Stimulated activated CD8-positive, alpha-beta memory T cell treated with anti-CD3 and anti-CD28 coated beads, Interleukin-15, amount 100 ng/mL, for 24 hours (primary cell): ENCODE measurements around the gene ZNF561.
A peak's percentile ranks its signal among the peaks of the same experiment; 100 is the strongest.
"Not testable (repeated sequence)": the region's sequence is repeated elsewhere in the genome, so short reads cannot be mapped to it uniquely, and the experiment has no call there.

Experiments
- DNase-seq: peaks from one replicate; pipeline ENCODE4 v3.0.0-alpha.2; 2020; ENCODE audit warnings: low read depth

The ZNF561 gene

GRCh38 chr19:9621156-9622037 is at the start of gene ZNF561:
Gene ZNF561, minus strand, starts transcription at chr19:9621232. Its CDS starts 1,776 bp downstream, at chr19:9619456.
- DNase-seq, result peak; percentile 74

DNA sequence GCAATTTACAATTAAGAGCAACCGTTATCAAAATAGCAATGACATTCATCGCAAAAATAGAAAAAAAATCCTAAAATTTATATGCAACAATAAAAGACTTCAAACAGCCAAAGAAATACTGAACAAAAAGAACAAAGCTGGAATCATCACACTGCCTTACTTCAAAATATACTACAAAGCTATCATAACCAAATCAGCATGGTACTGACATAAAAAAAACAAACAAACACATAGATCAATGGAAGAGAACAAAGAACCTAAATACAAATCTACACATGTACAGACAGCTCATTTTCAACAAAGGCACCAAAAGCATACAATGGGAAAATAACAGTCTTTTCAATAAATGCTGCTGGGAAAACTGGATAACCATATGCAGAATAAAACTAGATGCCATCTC is 47.5 kb upstream of the ZNF561 start:
- no peak for DNase-seq

GRCh38 chr19:9667898-9668297 is 46.9 kb upstream of the ZNF561 start:
- no peak for DNase-seq

GRCh38 chr19:9658769-9659168 is 37.7 kb upstream of the ZNF561 start:
- no peak for DNase-seq

- not testable (repeated sequence) for DNase-seq
Observed at GRCh38 chr19:9653066-9653555, 32.1 kb upstream of the ZNF561 start.

- not testable (repeated sequence) for DNase-seq
Observed at GRCh38 chr19:9651464-9651863, 30.4 kb upstream of the ZNF561 start.

DNA sequence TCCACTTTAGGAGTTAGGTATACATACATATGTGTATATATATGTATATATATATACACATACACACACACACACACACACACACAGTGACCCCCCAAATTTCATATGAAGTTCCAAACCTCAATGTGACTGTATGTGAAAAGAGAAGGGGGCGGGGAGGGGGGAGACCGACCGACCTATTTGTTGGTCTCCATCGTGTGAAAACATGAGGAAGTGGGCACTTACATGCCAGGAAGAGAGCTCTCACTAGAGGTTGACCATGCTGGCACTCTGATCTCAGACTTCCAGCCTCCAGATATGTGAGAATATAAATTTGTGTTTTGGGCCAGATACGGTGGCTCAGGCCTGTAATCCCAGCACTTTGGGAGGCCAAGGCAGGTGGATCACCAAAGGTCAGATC is 29.3 kb upstream of the ZNF561 start:
- no peak for DNase-seq

GRCh38 chr19:9645472-9645871 is 24.4 kb upstream of the ZNF561 start:
- DNase-seq, result no peak

DNA sequence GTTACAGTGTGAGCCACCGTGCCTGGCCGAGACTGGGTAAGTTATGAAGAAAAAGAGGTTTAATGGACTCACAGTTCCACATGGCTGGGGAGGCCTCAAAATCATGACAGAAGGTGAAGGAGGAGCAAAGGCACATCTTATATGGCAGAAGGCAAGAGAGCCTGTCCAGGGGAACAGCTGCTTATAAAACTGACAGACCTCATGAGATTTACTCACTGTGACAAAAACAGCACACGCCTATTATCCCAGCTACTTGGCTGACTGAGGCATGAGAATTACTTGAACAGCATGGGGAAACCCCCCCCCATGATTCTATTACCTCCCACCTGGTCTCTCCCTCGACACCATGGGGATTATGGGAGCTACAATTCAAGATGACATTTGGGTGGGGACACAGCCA is 23.4 kb upstream of the ZNF561 start:
- no peak for DNase-seq

DNA sequence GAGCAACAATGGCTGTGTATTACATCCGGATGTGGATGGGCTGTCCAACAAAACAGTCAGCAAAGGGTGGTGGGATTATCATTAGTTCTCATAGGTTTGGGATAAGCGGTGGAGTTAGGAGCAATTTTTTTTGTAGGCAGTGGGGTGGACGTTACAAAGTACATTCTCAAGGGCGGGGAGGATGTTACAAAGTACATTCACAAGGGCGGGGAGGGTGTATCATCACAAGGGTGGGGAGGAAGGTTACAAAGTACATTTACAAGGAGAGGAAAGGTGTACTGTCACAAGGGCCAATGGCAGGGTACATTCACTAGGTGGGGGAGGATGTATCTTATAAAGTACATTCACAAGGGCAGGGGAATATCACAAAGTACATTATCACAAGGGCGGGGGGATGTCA is 20.8 kb upstream of the ZNF561 start:
- DNase-seq, result no peak

DNA sequence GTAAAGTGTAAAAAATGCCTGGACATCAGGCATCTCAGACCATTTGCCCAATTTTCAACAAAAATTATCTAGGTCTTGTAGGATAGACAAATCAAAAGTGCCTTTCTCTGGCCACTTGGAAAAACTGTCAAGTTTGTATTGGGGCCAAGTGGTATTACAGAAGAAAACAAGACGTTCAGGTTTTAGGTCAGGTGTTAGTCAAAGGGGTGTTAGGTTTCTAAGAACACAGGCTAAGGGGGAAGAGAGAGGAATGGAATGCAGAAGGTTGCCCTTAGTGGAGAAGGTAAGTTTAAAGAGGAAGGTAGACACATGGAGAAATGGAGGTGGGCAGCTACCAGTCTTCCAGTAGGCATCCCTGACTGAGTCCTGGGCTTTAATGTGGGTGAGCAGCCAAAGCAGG is 19.9 kb upstream of the ZNF561 start:
- no peak for DNase-seq

DNA sequence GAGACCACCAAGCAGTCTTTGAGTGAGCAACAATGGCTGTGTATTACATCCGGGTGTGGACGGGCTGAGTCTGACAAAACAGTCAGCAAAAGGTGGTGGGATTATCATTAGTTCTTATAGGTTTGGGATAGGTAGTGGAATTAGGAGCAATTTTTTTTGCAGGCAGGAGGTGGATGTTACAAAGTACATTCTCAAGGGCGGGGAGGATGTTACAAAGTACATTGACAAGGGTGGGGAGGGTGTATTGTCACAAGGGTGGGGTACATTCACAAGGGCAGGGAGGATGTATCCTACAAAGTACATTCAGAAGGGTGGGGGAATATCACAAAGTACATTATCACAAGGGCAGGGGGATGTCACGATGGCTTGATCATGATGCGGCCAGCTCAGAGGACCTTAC is 15.0 kb upstream of the ZNF561 start:
- no peak for DNase-seq

- DNase-seq, result no peak
Observed at GRCh38 chr19:9627856-9628255, 6.8 kb upstream of the ZNF561 start.

- no peak for DNase-seq
Observed at GRCh38 chr19:9622531-9622930, 1.5 kb upstream of the ZNF561 start.

DNA sequence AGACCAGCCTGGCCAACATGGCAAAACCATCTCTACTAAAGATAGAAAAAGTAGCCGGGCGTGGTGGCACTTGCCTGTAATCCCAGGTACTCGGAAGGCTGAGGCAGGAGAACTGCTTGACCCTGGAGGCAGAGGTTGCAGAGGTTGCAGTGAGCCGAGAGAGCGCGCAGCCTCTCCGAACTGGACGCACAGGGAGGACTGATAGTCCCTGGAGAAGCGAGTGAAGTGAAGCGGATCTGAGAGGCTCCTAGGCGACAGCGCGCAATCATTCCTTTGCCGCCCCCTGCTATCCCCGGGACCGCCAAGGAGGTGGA is 233 bp downstream of the ZNF561 start:
- DNase-seq, result no peak

GRCh38 chr19:9615844-9616243 is 5.2 kb downstream of the ZNF561 start:
- no peak for DNase-seq

DNA sequence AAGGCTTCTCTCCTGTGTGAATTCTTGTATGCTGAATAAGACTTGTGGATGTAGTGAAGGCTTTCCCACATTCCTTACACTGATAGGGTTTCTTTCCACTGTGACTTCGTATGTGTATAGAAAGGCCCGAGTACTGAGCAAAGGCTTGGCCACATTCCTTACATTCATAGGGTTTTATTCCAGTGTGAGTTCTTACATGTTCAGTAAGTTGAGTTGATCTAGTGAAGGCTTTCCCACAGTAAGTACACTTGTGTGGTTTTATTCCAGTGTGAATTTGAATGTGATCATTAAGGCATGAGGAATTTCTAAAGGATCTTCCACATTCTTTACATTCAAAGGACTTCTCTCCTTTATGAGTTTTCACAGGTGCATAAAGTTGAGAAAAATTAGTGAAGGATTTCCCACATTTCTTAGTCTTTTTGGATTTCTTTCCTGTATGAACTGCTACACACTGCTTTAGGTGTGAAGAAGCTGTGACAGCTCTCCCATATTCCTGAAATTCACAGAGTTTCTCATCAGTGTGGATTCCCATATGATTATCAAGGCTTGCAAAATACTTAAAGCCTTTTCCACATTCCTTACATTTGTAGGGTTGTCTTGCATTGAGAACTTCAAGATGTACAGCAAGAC is 10.4 kb downstream of the ZNF561 start:
- no peak for DNase-seq

GRCh38 chr19:9608912-9609311 is 12.1 kb downstream of the ZNF561 start:
- DNase-seq, result no peak

DNA sequence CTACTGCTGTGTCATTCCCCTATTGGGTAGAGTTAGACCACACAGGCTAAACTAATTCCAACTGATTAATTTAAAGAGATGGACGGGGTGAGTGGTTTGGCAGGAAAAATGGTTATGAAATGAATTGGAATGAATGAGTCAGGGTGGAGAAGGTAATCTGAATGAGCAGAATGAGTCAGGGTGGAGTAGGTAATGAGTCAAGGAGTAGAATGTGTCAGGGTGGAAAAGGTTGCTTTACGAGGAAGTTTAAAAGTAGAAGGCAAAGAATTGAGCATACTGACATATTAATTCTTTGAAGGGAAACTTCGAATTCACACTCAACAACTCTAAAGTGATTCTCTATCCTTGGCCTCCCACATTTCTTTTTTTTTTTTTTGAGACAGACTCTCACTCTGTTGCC is 24.0 kb downstream of the ZNF561 start:
- DNase-seq, result no peak

- DNase-seq, result peak; percentile 38
Observed at GRCh38 chr19:9586764-9587163, 34.3 kb downstream of the ZNF561 start.

DNA sequence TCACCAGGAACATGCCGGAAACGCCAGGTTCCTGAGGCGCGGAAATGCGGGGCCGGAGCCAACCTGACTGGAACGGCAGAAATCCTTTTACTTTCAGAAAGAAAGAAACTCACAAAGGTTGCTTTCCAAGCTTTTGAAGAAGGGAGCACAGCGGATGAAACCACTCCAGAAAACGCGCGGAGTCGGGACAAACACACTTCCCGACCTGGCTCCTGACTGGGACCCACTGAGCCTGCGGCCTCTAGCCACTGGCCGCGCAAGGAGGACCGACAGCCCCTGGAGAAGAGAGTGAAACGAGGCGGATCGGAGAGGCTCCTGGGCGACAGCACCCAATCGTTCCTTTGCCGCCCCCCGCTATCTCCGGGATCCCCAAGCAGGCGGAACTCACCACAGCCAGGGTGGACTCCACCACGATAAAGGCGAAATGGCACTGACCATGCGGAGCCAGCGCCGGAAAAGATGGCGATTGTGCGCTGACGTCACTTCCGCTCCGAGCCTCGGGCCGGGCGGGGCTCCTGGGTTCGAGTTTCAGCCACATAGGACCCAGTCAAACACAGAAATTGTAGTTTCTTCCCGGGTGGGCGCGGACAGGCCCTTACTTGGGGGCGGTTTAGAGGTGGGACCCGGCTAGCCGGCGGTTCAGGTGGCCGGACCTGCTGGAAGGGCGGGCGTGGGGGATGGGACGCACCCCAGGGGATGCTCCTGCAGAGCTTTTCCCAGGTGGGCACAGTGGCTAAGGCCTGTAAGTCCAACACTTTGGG is 36.8 kb downstream of the ZNF561 start, which contains the start of gene ZNF121:
Gene ZNF121 (minus strand): TSS at position 432 of the 761 bp plus-strand sequence. CDS start 16,407 bp downstream, outside the sequence.
- DNase-seq, result peak; percentile 70

DNA sequence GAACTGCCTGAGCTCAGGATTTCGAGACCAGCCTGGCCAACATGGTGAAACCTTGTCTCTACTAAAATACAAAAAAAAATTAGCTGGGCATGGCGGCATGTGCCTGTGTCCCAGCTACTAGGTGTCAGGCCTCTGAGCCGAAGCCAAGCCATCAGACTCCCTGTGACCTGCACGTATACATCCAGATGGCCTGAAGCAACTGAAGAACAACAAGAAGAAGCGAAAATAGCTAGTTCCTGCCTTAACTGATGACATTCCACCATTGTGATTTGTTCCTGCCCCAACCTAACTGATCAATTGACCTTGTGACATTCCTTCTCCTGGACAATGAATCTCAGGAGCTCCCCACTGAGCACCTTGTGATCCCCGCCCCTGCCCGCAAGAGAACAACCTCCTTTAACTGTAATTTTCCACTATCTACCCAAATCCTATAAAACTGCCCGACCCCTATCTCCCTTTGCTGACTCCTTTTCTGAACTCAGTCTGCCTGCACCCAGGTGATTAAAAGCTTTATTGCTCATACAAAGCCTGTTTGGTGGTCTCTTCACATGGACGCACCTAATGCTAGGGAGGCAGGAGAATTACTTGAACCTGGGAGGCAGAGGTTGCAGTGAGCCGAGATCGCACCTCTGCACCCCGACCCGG is 38.8 kb downstream of the ZNF561 start:
- not testable (repeated sequence) for DNase-seq
